BJ (cell line): ENCODE results near the gene S100A7A. TPM values are rescaled to one million over a fixed set of nuclear protein-coding genes. Genes with fewer than 3 reads are reported as not detected.

Experiments used
- CTCF ChIA-PET: fragments of 350-600 bp; formaldehyde crosslinking; extraction: SDS; loops from one replicate; lab custom pipeline; 2021; ENCODE audit warnings: antibody characterized with exemption, inconsistent platforms; lab: Yijun Ruan, JAX
- POLR2A ChIA-PET: fragments of 300-600 bp; sonication (Branson Sonifier 250); formaldehyde crosslinking; extraction: SDS; loops from one replicate; lab custom pipeline; 2021; ENCODE audit warnings: antibody characterized with exemption; lab: Charles Lee
- DNase-seq: peaks from one replicate; pipeline ENCODE4 v3.0.0-alpha.2; 2011; ENCODE audit warnings: low read depth
- H3K27me3 ChIP-seq: 2 replicates; pipeline ENCODE4 v1.6.0; 2011; ENCODE audit warnings: low read length; ENCODE audit not compliant: control insufficient read depth, insufficient read depth
- H3K36me3 ChIP-seq: 2 replicates; pipeline ENCODE4 v1.5.1; 2011; ENCODE audit warnings: low read length; ENCODE audit not compliant: control insufficient read depth, insufficient read depth
- H3K4me3 ChIP-seq: 2 replicates; pipeline ENCODE4 v1.5.1; 2011; ENCODE audit warnings: low read depth, mild to moderate bottlenecking, control low read depth, low read length
- polyA plus RNA-seq: library from polyadenylated mRNA; depleted of rRNA; stranded (reverse); fragments of >200 nt; gene quantifications from 2 replicates; pipeline ENCODE4 v1.2.3, GENCODE V29; 2011
- TF ChIP-seq, protein P1 (sequence below): IDR thresholded peaks from 2 replicates; pipeline ENCODE4 v1.5.1; 2011; ENCODE audit warnings: low read depth, mild to moderate bottlenecking, control low read depth, inconsistent platforms, low read length, moderate library complexity; ENCODE audit not compliant: insufficient read depth

The S100A7A gene
- polyA plus RNA-seq, 1 experiment, result not detected

DNA sequence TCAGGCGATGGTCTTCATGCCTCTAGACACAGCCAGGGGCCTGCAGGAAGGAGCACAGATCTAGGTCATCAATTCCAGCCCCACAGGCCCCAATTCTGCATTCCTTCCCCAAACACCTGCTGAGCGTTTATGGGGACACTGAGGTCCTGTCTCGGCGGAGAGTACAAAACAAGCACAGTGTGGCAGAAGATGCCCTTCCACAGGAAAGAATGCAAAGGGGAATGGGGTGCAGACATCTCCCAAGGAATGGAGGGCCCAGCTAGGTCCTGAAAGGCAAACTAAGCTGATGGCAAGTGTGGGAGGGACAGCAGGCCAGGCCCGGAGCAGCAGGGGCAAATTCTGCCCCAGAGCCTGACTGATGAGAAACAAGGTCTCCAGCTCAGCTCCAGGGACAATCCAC lies 21.9 kb upstream of the S100A7A start:
- POLR2A ChIA-PET, result no interaction called here
- Histone ChIP-seq H3K27me3 (no peaks in the 10 kb centered on the region), H3K36me3 (no peaks in the 10 kb centered on the region), H3K4me3 (no peak overlapping the region)
- TF ChIP-seq, protein P1, sequence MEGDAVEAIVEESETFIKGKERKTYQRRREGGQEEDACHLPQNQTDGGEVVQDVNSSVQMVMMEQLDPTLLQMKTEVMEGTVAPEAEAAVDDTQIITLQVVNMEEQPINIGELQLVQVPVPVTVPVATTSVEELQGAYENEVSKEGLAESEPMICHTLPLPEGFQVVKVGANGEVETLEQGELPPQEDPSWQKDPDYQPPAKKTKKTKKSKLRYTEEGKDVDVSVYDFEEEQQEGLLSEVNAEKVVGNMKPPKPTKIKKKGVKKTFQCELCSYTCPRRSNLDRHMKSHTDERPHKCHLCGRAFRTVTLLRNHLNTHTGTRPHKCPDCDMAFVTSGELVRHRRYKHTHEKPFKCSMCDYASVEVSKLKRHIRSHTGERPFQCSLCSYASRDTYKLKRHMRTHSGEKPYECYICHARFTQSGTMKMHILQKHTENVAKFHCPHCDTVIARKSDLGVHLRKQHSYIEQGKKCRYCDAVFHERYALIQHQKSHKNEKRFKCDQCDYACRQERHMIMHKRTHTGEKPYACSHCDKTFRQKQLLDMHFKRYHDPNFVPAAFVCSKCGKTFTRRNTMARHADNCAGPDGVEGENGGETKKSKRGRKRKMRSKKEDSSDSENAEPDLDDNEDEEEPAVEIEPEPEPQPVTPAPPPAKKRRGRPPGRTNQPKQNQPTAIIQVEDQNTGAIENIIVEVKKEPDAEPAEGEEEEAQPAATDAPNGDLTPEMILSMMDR, result no peak
- DNase-seq, result no peak
- CTCF ChIA-PET, result no interaction called here

DNA sequence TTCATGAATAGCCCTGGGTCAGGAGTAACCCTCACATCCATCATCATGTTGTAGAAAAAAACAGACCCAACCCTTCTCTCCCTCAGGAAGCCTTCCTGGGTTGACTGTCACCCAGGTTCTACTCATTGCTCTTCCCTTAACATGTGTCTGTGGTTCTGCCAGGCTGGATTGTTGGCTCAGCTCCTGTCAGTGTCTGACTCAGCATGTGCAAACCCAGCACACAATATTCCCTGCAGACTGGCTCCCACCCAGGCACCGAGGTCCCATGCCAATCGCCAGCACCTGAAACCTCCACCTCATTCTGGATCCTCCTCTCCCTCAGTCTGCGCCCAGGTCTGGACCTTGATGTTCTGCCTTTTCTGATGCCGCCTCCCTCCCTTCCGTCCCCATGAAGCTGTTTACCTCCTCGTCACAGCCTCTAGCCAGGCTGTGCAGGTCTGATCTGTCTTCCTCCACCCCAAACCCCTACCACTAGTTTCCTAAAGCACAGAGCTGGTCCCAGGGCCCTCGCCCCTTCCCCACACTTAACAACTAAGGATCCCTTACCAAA lies 21.1 kb upstream of the S100A7A start:
- no peak for DNase-seq
- POLR2A ChIA-PET, result no interaction called here

DNA sequence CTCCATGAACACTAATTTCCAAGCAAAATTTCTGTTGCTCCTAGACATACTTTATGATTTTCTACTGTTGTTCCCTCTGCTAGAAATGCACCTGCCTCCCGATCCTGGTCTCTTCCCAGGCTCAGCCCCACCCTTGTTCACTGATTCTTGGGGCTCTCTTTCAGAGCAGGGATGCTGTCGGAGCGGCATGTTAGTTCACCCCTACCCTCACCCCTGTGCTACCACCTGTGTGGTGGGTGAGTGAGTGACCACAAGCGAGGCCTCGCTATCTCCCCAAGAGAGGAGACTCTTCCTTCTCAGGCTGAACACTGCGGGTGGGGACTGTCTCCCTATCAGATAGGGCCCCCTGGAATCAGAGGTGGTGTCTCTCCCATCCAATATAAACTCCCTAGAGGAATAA lies 20.5 kb upstream of the S100A7A start:
- ChIA-PET CTCF (interaction anchor here (0.9 to 2.0 kb wide), 2 partner anchors 9 to 43 kb away, joined by 3 to 9 read pairs; no protein-coding TSS in a partner anchor), POLR2A (no interaction called here)
- Histone ChIP-seq H3K36me3 (no peaks in the 10 kb centered on the region), H3K4me3 (no peak overlapping the region), H3K27me3 (no peaks in the 10 kb centered on the region)
- DNase-seq, result no peak
- TF ChIP-seq, protein P1, result no peak

More for the DNA sequence above, 21.1 kb upstream of the S100A7A start:
- Histone ChIP-seq H3K36me3 (no peaks in the 10 kb centered on the region), H3K4me3 (no peak overlapping the region), H3K27me3 (no peaks in the 10 kb centered on the region)
- CTCF ChIA-PET, result interaction anchor here (2.0 kb wide), 1 partner anchor 43 kb away, joined by 9 read pairs; no protein-coding TSS in a partner anchor
- TF ChIP-seq, protein P1, result no peak

DNA sequence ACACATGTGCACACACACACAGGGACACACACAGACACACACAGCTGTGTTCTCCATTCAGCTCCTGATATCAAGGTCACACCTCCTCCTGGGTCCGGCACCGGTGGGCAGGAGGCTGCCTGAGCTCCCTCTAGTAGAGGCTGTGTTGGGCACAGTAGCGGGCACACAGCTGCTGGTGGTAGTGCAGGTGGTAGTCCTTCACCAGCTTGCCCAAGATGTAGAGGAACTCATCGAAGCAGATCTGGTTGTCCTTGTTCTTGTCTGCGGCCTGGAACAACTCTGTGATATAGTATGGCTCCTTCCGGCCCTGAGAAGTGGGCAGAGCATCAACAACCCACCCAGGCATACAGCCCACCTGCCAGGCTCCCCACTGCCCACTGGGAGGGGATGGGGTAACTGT lies 19.9 kb upstream of the S100A7A start:
- ChIA-PET CTCF (interaction anchor here (0.6 to 2.0 kb wide), 6 partner anchors 8 to 359 kb away, joined by 3 to 9 read pairs (median 3); no protein-coding TSS in a partner anchor), POLR2A (no interaction called here)
- TF ChIP-seq, protein P1, result no peak
- no peak overlapping the region for H3K4me3 ChIP-seq
- H3K27me3 ChIP-seq, result no peaks in the 10 kb centered on the region
- no peak for DNase-seq
- H3K36me3 ChIP-seq, result no peaks in the 10 kb centered on the region

DNA sequence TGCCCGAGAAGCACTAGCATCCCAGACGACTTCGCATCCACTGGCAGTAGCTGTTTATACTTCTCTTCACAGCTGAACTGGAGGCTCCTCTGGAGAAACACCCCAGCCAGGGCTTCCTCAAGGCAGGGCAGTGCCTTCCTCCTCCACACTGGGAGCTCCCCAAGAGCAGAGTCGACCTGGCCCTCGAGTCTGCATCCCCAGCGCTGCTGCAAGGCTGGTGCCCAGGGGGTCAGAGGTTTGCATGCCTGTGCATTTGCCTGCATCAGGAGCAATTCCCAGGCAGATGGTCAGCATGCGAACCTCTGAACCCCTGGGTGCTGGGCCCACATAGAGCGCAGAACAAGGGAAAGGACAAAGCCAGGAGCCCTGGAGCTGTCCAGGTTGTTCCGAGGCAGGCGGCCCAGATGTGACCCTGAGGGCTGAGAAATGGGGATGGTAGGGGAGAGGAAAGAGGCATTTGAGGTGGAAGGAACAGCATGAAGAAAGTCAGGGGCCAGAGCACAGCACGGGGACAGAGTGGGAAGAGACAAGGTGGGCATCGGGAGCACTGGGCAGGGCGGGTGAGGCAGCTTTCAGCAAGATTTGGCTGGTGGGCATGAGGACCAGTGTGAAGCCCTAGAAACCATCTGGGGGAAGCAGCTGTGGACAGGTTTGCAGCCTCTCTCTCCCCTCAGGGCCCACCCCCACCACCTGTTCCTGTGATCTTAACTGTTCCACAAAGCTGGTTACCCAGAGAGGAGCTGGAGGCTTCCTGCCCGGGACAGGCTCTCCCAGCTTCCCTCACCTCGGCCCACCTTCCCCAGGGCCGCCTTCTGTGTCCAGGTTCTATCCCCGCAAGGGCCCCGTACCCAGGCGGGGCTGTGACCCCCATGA lies 19.0 kb upstream of the S100A7A start:
- no peak for DNase-seq
- TF ChIP-seq, protein P1, result no peak
- no peaks in the 10 kb centered on the region for H3K36me3 ChIP-seq
- ChIA-PET CTCF (interaction anchor here (0.6 to 2.0 kb wide), 5 partner anchors 10 to 359 kb away, joined by 3 to 9 read pairs (median 3); no protein-coding TSS in a partner anchor), POLR2A (no interaction called here)
- no peaks in the 10 kb centered on the region for H3K27me3 ChIP-seq
- H3K4me3 ChIP-seq, result no peak overlapping the region
